Measurements from ENCODE around the gene TSPAN33.

Gene TSPAN33

DNA sequence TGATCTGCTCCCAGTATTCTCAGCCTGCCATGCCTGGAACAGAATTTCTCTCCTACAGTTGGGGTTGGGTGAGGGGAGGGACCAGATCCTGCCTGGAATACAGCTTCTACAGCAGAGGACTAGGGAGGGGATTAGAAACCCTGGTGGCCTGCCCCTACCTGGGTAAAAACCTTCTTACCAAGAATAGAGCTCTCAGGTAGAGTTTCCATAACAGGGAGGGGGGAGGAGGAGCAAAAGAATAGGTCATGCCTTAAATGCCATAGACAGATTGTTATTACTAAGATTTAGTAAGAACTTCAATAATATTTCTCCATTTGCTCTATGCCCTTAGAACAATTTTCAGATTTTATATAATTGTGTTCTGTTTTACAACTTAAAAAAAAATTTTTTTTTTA is 33.5 kb upstream of the TSPAN33 start:
- H2BK15ac ChIP-seq (ENCODE audit: low read depth, poor library complexity, severe bottlenecking) = no peak overlapping the region
- no peak overlapping the region for H4K8ac ChIP-seq (ENCODE audit: low read length)
- H3K4me2 ChIP-seq (ENCODE audit: low read length, poor library complexity, severe bottlenecking) = no peak overlapping the region
- H3K27me3 ChIP-seq (ENCODE audit: control insufficient read depth in 1 of 2, insufficient read depth in 1 of 2, low read length in 2 of 2) = peaks cover 0 to 51% of the 10 kb centered on the region in 2 experiments
- no peak overlapping the region for H3K14ac ChIP-seq (ENCODE audit: low read length in 2 of 2)
- H3K9ac ChIP-seq (ENCODE audit: low read length) = no peak overlapping the region
- H2AFZ ChIP-seq (ENCODE audit: low read depth, low read length) = peak overlapping the region; percentile 1
- no peak overlapping the region for H2BK5ac ChIP-seq (ENCODE audit: low read depth, low read length, poor library complexity, severe bottlenecking)
- H2AK5ac ChIP-seq (ENCODE audit: low read length, severe bottlenecking) = peak overlapping the region; percentile 73
- no peak overlapping the region for H3K18ac ChIP-seq (ENCODE audit: low read depth in 1 of 2, low read length in 2 of 2)
- H2BK12ac ChIP-seq (ENCODE audit: low read length in 2 of 2) = no peak overlapping the region
- H3K9me3 ChIP-seq (ENCODE audit: control insufficient read depth, low read length) = peaks cover 5% of the 10 kb centered on the region
- H3K27ac ChIP-seq (ENCODE audit: low read length, poor library complexity, severe bottlenecking) = no peak overlapping the region
- no peak overlapping the region for H3K4me3 ChIP-seq (ENCODE audit: insufficient read depth in 1 of 2, low read depth in 1 of 2, low read length in 2 of 2)
- H3K36me3 ChIP-seq (ENCODE audit: control insufficient read depth in 1 of 2, insufficient read depth in 2 of 2, low read depth in 1 of 2, low read length in 2 of 2) = no peaks in the 10 kb centered on the region
- no peak overlapping the region for H4K91ac ChIP-seq (ENCODE audit: low read length)
- H3K4me1 ChIP-seq (ENCODE audit: control insufficient read depth, insufficient read depth, low read depth, low read length) = peaks cover 6% of the 10 kb centered on the region
- no peak overlapping the region for H3K23ac ChIP-seq (ENCODE audit: low read length in 2 of 2)
- H3K4ac ChIP-seq (ENCODE audit: low read depth in 1 of 2, low read length in 2 of 2) = no peak overlapping the region
- no peak for DNase-seq
- no peaks in the 10 kb centered on the region for H3K79me1 ChIP-seq (replicated peaks; ENCODE audit: low read length, poor library complexity, severe bottlenecking)
- H2BK120ac ChIP-seq (ENCODE audit: low read depth, low read length) = no peak overlapping the region

DNA sequence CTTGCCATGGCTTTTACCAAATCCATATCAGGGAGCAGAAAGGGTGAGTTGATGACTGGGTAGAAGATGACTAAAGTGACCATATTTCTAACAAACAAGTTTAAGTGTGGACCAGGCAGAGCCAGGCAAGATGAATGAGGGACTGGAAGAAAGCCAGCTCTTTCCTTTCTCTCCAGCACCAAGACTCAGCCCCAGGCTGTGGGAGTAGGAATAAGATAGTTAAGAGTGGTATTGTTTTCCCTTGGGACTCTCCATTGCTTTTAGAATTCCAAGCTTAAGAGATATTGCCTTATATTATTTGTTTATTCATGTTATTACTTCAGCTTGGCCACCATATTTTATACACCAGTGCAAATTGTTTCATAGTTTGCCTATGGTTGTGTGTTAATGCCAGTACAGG is 28.8 kb upstream of the TSPAN33 start:
- Histone ChIP-seq H2BK15ac (ENCODE audit: low read depth, poor library complexity, severe bottlenecking) (no peak overlapping the region), H3K14ac (ENCODE audit: low read length in 2 of 2) (no peak overlapping the region), H3K23ac (ENCODE audit: low read length in 2 of 2) (no peak overlapping the region), H3K27ac (ENCODE audit: low read length, poor library complexity, severe bottlenecking) (no peak overlapping the region), H2AK5ac (ENCODE audit: low read length, severe bottlenecking) (no peak overlapping the region), H4K91ac (ENCODE audit: low read length) (no peak overlapping the region), H3K27me3 (ENCODE audit: control insufficient read depth in 1 of 2, insufficient read depth in 1 of 2, low read length in 2 of 2) (peaks cover 0 to 36% of the 10 kb centered on the region in 2 experiments), H2BK12ac (ENCODE audit: low read length in 2 of 2) (no peak overlapping the region), H3K4me3 (ENCODE audit: insufficient read depth in 1 of 2, low read depth in 1 of 2, low read length in 2 of 2) (no peak overlapping the region), H3K9ac (ENCODE audit: low read length) (no peak overlapping the region), H3K36me3 (ENCODE audit: control insufficient read depth in 1 of 2, insufficient read depth in 2 of 2, low read depth in 1 of 2, low read length in 2 of 2) (no peaks in the 10 kb centered on the region), H3K18ac (ENCODE audit: low read depth in 1 of 2, low read length in 2 of 2) (no peak overlapping the region), H2BK120ac (ENCODE audit: low read depth, low read length) (no peak overlapping the region), H3K79me1 (replicated peaks; ENCODE audit: low read length, poor library complexity, severe bottlenecking) (no peaks in the 10 kb centered on the region), H3K4ac (ENCODE audit: low read depth in 1 of 2, low read length in 2 of 2) (no peak overlapping the region), H2AFZ (ENCODE audit: low read depth, low read length) (no peak overlapping the region), H3K4me2 (ENCODE audit: low read length, poor library complexity, severe bottlenecking) (no peak overlapping the region), H2BK5ac (ENCODE audit: low read depth, low read length, poor library complexity, severe bottlenecking) (no peak overlapping the region), H3K4me1 (ENCODE audit: control insufficient read depth, insufficient read depth, low read depth, low read length) (peaks cover 3% of the 10 kb centered on the region), H4K8ac (ENCODE audit: low read length) (no peak overlapping the region), H3K9me3 (ENCODE audit: control insufficient read depth, low read length) (peaks cover 6% of the 10 kb centered on the region)
- no peak for DNase-seq

DNA sequence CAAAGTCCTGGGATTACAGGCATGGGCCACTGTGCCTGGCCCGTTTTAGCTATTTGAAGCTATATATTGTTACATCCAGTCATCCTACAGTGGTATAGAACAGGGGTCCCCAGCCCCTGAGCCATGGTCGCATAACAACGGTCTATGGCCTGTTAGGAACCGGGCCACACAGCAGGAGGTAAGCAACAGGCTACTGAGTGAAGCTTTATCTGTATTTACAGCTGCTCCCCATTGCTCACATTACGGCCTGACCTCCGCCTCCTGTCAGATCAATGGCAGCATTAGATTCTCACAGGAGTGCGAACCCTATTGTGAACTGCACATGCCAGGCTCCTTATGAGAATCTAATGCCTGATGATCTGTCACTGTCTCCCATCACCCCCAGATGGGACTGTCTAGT is 26.3 kb upstream of the TSPAN33 start:
- no peak overlapping the region for H2BK15ac ChIP-seq (ENCODE audit: low read depth, poor library complexity, severe bottlenecking)
- no peak overlapping the region for H3K27ac ChIP-seq (ENCODE audit: low read length, poor library complexity, severe bottlenecking)
- H3K36me3 ChIP-seq (ENCODE audit: control insufficient read depth in 1 of 2, insufficient read depth in 2 of 2, low read depth in 1 of 2, low read length in 2 of 2) = no peaks in the 10 kb centered on the region
- H2BK12ac ChIP-seq (ENCODE audit: low read length in 2 of 2) = no peak overlapping the region
- no peak overlapping the region for H4K8ac ChIP-seq (ENCODE audit: low read length)
- H3K4me1 ChIP-seq (ENCODE audit: control insufficient read depth, insufficient read depth, low read depth, low read length) = peaks cover 8% of the 10 kb centered on the region
- H2AFZ ChIP-seq (ENCODE audit: low read depth, low read length) = no peak overlapping the region
- no peak overlapping the region for H2AK5ac ChIP-seq (ENCODE audit: low read length, severe bottlenecking)
- H3K4me3 ChIP-seq (ENCODE audit: insufficient read depth in 1 of 2, low read depth in 1 of 2, low read length in 2 of 2) = no peak overlapping the region
- H3K4ac ChIP-seq (ENCODE audit: low read depth in 1 of 2, low read length in 2 of 2) = no peak overlapping the region
- H3K9ac ChIP-seq (ENCODE audit: low read length) = no peak overlapping the region
- H3K18ac ChIP-seq (ENCODE audit: low read depth in 1 of 2, low read length in 2 of 2) = no peak overlapping the region
- no peak overlapping the region for H2BK120ac ChIP-seq (ENCODE audit: low read depth, low read length)
- H3K4me2 ChIP-seq (ENCODE audit: low read length, poor library complexity, severe bottlenecking) = no peak overlapping the region
- DNase-seq = no peak
- H3K14ac ChIP-seq (ENCODE audit: low read length in 2 of 2) = no peak overlapping the region
- peaks cover 12% of the 10 kb centered on the region for H3K9me3 ChIP-seq (ENCODE audit: control insufficient read depth, low read length)
- H4K91ac ChIP-seq (ENCODE audit: low read length) = no peak overlapping the region
- H3K23ac ChIP-seq (ENCODE audit: low read length in 2 of 2) = no peak overlapping the region
- H3K79me1 ChIP-seq (replicated peaks; ENCODE audit: low read length, poor library complexity, severe bottlenecking) = no peaks in the 10 kb centered on the region
- H2BK5ac ChIP-seq (ENCODE audit: low read depth, low read length, poor library complexity, severe bottlenecking) = no peak overlapping the region
- 87% methylated on average over 7 of the region's 7 CpGs for WGBS
- H3K27me3 ChIP-seq (ENCODE audit: control insufficient read depth in 1 of 2, insufficient read depth in 1 of 2, low read length in 2 of 2) = peaks cover 0 to 19% of the 10 kb centered on the region in 2 experiments

DNA sequence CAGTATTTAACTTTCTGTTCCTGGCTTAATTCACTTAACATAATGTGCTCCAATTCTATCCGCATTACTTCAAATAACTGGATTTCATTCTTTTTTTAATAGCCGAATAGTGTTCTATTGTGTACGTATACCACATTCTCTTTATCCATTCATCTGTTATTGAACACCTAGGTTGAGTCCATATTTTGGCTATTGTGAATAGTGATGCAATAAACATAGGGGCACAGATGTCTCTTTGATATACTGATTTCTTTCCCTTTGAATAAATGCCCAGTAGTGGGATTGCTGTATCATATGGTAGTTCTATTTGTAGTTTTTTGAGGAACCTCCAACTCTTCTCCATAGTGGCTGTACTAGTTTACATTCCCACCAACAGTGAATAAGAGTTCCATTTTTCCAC is 25.5 kb upstream of the TSPAN33 start:
- Histone ChIP-seq H2AK5ac (ENCODE audit: low read length, severe bottlenecking) (no peak overlapping the region), H3K27me3 (ENCODE audit: control insufficient read depth in 1 of 2, insufficient read depth in 1 of 2, low read length in 2 of 2) (peaks cover 0 to 18% of the 10 kb centered on the region in 2 experiments)

More for the DNA sequence above, 25.5 kb upstream of the TSPAN33 start:
- whole genome bisulfite sequencing = 100% methylated on average over 3 of the region's 3 CpGs
- H2BK12ac ChIP-seq (ENCODE audit: low read length in 2 of 2) = no peak overlapping the region
- H2BK15ac ChIP-seq (ENCODE audit: low read depth, poor library complexity, severe bottlenecking) = no peak overlapping the region
- no peak overlapping the region for H4K8ac ChIP-seq (ENCODE audit: low read length)
- no peaks in the 10 kb centered on the region for H3K79me1 ChIP-seq (replicated peaks; ENCODE audit: low read length, poor library complexity, severe bottlenecking)
- H2BK120ac ChIP-seq (ENCODE audit: low read depth, low read length) = no peak overlapping the region
- no peak overlapping the region for H3K18ac ChIP-seq (ENCODE audit: low read depth in 1 of 2, low read length in 2 of 2)
- no peak overlapping the region for H3K4me2 ChIP-seq (ENCODE audit: low read length, poor library complexity, severe bottlenecking)
- H3K23ac ChIP-seq (ENCODE audit: low read length in 2 of 2) = no peak overlapping the region
- H2BK5ac ChIP-seq (ENCODE audit: low read depth, low read length, poor library complexity, severe bottlenecking) = no peak overlapping the region
- H3K4me1 ChIP-seq (ENCODE audit: control insufficient read depth, insufficient read depth, low read depth, low read length) = peaks cover 12% of the 10 kb centered on the region
- no peak overlapping the region for H4K91ac ChIP-seq (ENCODE audit: low read length)
- no peak overlapping the region for H3K14ac ChIP-seq (ENCODE audit: low read length in 2 of 2)
- no peak overlapping the region for H3K4ac ChIP-seq (ENCODE audit: low read depth in 1 of 2, low read length in 2 of 2)
- no peak overlapping the region for H3K4me3 ChIP-seq (ENCODE audit: insufficient read depth in 1 of 2, low read depth in 1 of 2, low read length in 2 of 2)
- H3K9ac ChIP-seq (ENCODE audit: low read length) = no peak overlapping the region
- H3K27ac ChIP-seq (ENCODE audit: low read length, poor library complexity, severe bottlenecking) = no peak overlapping the region
- peaks cover 12% of the 10 kb centered on the region for H3K9me3 ChIP-seq (ENCODE audit: control insufficient read depth, low read length)
- no peak overlapping the region for H2AFZ ChIP-seq (ENCODE audit: low read depth, low read length)
- no peaks in the 10 kb centered on the region for H3K36me3 ChIP-seq (ENCODE audit: control insufficient read depth in 1 of 2, insufficient read depth in 2 of 2, low read depth in 1 of 2, low read length in 2 of 2)
- DNase-seq = no peak

All from mesenchymal stem cell (in vitro differentiated cells and primary cell).